GM18502 (cell line): ENCODE data around the gene ASIC2.

Experiments
- ATAC-seq: cut with Tn5 transposase; IDR thresholded peaks from one replicate; pipeline ENCODE4 v1.9.1; 2021; ENCODE audit warnings: mild to moderate bottlenecking; ENCODE audit not compliant: unreplicated experiment, poor library complexity

Gene ASIC2

GRCh38 chr17:33290253-33290652, 2.8 kb downstream of the ASIC2 start:
- ATAC-seq: no peak

DNA sequence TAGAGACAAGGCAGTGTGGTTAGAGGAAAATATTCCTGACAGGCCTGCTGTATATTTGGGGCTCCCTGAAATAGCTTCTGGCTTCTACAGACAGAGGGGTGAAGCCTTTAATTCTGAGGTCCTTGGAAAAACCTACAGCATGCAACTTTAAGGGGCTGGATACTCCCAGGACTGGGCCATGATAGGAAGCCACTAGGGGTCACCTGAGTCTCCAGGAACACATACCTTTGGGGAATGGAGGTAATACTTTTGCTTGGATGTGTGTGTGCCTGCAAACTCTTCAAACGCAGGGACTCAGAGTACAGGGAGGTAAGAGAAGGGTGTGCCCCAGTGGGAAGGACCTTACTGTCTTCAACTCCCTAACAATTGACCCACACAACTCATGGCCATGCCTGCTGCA, 4.1 kb downstream of the ASIC2 start:
- no peak for ATAC-seq

DNA sequence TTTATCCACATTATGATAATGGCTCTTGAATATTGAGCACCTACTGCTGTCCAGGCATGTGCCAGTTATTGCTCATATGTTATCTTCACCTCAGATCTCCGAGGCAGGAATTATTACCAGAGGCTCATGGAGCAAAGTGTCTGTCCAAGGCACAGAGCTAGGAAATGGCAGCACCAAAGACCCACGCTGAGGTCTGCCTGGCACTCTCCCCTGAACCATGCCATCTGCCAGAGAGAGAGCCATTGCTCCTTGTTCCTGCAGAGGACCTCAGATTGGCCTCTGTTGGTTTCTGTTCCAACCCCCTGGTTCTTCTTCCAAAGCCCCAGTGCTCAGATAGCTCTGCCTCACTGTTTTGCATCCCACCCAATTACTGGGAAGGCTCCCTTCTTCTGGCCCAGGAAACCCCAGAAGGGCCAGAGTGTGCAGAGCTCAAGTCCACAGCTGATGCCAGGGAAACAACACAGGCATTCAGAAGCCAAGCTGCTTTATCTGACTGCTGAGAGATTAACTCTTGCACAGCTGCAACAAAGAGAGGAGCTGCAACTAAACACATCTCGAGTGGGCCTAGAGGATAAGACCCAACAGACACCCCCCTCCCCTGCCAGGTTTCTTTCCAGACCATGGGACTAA, 5.9 kb downstream of the ASIC2 start:
- ATAC-seq: no peak

DNA sequence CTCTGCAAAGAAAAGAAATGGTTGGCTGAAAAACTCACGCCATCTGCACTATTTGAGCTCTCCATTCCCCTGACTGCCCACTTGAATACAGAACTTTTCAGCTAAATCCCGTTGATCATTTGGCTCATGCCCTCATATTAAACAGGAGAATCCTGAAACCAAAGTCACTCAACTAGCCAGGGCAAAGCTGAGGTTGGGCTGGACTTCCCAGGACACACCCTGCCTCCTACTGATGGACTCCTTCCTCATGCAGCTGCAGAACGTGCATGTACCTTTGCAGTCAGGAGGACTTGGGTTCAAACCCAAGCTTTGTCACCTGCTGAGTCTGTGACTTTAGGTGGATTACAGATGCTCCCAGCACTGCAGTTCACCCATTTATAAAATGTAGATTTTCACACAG, 7.7 kb downstream of the ASIC2 start:
- no peak for ATAC-seq

GRCh38 chr17:33284022-33284421, 9.1 kb downstream of the ASIC2 start:
- ATAC-seq: no peak

- no peak for ATAC-seq
These were observed 12.7 kb downstream of the ASIC2 start for GRCh38 chr17:33280162-33280943.

GRCh38 chr17:33277436-33278100, 15.5 kb downstream of the ASIC2 start:
- no peak for ATAC-seq

- no peak for ATAC-seq
These were observed 19.2 kb downstream of the ASIC2 start for GRCh38 chr17:33273743-33274410.

GRCh38 chr17:33273271-33273670, 19.8 kb downstream of the ASIC2 start:
- ATAC-seq: no peak

DNA sequence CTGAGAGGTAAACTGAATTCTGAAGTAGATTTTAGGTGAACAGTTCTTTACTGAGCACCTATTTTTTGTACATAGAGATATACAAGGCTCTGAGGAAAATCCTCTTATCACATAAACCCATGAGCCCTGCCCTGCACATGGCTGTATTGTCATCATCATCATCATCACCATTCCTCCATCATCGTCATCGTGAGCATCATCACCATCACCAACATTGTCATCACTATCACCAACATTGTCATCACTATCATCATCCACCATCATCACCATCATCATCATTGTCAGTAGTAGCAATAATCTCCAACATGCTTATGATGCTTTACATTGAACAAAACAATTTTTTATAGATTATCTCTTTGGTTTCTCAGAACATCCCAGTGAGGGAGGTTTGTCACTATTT, 20.7 kb downstream of the ASIC2 start:
- ATAC-seq: no peak

- no peak for ATAC-seq
These were observed 23.6 kb downstream of the ASIC2 start for GRCh38 chr17:33269337-33270060.

DNA sequence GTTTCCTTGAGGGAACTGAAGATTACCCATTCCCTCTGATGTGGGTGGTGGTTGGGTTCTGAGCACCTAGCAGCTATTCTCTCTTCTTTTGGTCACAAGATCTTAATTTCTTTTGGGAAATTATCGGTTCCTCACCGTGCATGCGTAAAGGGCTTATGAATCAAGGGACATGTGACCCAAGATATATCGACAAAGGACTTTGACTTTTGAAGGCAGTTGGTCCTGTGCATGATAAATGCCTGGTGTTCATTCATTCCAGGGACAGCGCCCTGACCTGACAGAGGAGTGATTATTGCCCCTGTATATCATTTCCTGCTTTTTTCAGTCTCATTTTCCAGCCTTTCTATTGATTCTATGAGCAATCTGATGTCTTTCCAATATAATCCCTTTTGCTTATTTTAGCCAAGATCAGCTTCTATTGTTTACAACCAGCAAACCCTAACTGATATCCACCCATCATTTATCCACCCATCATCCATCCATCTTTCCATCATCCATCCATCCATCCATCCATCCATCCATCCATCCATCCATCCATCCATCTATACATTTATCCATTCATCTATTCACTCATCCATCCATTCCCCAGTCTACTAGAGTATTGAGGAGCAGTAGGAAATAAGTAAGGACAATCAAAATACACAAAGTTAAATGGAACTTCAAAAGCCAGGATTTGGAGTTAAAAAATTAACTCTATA, 25.1 kb downstream of the ASIC2 start:
- ATAC-seq: no peak

DNA sequence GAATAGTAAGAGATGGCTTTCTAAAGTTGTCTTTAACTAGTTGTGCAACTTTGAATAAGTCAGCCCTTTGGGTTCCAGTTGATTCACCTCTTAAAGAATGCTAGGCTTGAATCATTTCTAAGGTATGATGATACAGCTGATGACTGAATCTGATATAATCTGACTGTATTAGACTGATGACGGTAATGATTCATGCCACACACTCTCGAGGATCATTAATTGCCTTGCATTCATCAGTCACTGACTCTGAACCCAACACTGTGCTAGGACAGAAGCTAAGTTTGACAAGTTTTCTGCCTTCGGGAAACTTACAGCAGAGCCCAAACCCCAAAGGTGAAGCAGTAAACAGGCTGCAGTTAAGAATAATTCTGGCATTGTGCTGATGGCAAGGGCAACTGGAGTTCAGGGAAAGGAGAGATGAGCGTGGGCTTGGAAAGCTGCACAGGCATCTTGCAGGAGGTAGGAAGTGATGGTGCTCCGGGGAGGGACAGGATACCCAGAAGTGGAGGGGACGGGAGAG, 25.8 kb downstream of the ASIC2 start:
- no peak for ATAC-seq

- ATAC-seq: no peak
These were observed 26.5 kb downstream of the ASIC2 start for GRCh38 chr17:33266611-33267010.

GRCh38 chr17:33266116-33266515, 27.0 kb downstream of the ASIC2 start:
- ATAC-seq: no peak

DNA sequence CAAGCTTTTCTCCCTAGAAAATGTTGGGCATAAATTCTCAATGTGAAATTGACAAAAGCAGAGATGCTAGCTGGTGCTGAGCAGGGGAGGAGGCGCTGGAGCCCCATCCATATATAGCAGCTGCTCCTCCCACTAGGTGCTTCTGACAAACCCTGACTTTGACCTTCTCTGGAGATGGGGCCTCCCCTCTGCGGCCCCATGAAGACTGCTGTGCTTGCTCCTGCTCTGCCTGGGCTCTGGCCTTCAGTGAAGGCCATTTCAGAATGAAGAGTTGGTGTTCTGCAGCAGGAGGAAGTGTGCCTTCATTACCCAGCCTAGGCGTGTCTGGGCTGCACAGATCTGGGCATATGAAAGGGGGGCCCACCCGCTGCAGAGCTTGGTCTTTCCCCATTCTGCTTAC, 29.7 kb downstream of the ASIC2 start:
- no peak for ATAC-seq

GRCh38 chr17:33262266-33263123, 30.6 kb downstream of the ASIC2 start:
- no peak for ATAC-seq

DNA sequence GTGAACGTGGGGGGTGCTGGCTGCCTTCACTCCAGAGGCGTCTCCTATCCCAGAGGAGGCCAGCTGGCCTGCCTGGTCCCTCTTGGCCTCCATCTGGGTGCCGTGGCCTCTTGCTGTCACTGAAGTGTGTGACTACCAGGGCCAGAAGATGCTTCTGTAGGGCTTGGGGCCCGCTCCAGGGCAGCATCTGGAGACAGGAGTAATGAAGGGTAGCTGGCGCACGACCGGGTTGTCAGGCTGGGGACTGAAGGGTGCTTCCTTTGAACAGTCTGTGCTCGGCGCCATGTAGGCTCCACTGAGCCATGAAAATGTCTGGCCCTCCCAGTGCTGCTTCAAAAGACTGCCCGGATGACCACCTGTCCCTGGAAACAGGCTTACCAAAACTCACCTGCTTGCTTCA, 31.3 kb downstream of the ASIC2 start:
- ATAC-seq: no peak

DNA sequence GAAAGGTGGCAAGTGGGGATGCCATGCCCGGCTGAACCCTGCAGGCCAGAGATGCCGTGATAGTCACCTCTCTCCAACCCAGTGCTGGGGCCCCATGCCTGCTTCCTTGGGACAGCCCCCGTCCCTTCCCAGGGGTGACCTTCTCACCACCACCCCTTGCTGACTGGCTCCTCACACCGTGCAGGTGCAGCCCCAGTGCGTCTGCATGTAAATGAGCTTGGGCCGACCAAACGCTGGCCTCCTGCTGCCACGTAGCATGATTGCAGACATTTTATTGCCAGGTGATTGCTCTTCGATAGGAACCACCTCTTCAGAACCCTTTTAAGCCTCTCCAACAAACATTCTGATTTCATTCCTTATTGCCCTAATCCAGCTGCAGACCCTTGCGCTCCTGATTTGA, 32.5 kb downstream of the ASIC2 start:
- no peak for ATAC-seq
